OCI-M2 (cell line): ENCODE results near the gene TSHZ3.

ENCODE experiments used
- DNase-seq: peaks from one replicate; lab custom pipeline; 2025; ENCODE audit not compliant: unreplicated experiment; lab: John Stamatoyannopoulos, UW

Gene TSHZ3

GRCh38 chr19:31338069-31338776 is 11.0 kb downstream of the TSHZ3 start:
- DNase-seq: no peak

- DNase-seq: no peak
Measured at GRCh38 chr19:31337008-31337914, 12.0 kb downstream of the TSHZ3 start.

DNA sequence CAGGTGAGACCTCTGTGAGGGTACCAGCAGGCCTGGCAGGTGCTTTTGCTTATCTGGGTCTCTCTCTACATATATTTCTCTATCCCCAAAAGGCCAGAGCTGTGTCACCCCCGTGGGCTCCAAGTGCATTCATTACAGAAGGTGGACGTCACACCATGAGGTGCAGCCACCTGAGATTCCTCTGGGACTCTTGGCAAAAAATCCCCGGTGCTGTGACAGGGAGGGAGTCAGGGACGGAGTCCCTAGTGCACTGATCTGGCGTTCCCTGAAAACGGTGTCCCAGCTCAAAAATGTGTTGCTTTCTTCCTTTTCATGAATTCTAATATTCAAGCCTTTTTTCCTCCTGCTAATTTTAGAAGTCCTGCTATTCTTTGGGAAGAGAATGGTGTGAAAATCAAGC is 13.5 kb downstream of the TSHZ3 start:
- no peak for DNase-seq

DNA sequence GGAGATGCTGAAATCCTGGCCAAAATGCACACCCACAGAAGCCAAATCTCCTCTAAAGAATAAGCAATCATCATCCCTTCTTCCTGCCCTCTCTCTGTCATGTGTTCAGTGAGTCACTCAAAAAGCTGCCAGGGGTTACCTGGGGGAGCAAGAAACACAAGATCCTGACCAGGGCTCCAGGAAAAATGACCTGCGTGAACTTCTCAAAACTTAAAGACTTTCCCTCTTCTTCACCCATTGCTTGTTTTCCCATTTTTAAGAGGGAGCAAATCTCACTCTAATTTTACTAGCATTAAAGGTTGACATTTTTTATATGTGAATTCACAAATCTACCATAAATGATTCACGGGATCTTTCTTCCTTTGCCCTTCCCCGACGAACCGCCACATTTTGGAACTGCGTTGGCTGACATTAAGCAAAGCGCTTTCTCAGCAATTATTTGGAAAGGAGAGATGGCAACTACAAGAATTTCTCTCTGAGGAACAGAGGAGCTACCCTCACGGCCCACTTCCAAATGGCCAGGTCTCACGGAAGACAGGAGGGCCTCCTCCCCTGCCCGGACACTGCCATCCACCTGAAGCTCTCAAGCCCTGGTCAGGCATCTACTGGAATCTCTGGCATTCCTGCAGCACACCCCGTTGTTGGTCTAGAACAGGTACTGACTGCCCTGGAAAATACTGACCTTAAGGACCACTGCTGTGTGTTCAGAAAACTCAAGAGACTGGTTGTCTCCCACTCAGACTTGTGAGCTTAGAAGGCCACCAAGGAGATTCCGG is 14.2 kb downstream of the TSHZ3 start:
- DNase-seq: no peak

DNA sequence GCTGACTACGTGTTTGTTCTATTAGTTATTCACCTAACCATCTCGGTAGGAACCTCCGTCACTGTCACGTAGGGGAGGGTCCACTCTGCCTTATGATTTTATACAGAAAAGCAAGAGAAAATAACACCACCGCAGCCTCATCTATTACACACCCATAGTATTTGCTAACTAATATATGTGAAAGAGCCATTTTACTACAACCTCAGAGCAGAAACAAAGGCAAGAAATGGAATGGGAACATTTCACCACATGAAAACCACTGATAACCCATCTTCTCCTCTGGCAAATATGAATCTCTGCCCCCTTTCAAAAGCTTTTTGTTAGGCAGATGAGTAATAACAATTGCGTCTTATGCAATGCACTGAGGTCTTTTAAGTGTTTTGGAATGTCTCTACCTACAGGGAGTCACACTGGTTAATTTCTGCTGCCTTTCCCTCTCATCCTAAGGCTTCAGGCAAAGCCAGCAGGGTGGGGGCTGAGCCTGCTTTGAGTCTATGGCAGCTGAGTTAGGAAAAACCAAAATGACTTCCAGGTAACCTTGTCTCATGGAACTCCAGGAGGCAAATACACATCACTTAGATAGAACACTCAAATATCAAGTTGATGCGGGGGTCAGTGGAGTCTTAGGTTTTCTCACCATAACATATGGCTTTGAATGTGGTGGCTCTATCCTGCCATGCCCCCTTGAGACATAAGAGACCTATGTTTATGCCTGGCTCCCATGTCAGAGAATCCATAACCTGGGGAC is 15.0 kb downstream of the TSHZ3 start:
- DNase-seq: no peak

DNA sequence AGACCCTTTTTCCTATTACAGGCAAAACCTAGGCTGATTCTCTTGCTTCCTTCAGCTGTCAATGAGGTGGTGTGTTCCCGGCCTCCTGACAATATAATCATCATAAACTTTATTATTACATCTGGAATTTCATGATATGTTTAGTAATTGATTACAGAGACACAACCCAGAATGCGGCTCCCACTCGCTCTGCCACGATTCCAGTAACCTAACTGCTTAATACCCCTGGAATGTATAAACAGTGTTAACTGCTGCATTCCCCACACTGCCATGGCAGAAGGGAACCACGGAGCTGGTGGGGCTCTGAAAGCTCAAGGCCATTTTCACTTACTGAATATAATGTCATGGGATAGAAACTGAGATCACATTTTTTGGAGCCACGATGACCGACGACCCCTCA is 17.1 kb downstream of the TSHZ3 start:
- DNase-seq: no peak

GRCh38 chr19:31331536-31331935 is 17.7 kb downstream of the TSHZ3 start:
- DNase-seq: no peak

- DNase-seq: no peak
Measured at GRCh38 chr19:31330761-31331160, 18.5 kb downstream of the TSHZ3 start.

DNA sequence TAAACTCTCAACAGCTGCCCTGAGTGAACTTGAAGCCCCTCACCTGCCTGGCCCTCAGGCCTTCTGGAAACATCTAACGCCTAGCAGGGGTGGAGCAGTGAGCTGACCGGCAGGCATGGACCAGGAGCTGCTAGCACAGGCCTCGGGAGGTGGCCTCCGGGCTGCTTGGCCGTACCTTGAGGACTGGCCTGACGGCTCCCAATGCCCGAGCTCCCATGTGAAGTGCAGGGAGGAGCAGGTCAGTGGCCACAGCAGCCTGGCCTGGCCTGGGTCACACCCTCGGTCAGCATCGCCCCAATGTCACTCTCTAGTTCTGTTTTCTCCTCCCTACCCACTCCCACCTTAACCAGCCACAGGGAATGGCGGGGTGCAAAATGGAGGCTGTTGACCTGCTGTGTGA is 19.0 kb downstream of the TSHZ3 start:
- DNase-seq: no peak

DNA sequence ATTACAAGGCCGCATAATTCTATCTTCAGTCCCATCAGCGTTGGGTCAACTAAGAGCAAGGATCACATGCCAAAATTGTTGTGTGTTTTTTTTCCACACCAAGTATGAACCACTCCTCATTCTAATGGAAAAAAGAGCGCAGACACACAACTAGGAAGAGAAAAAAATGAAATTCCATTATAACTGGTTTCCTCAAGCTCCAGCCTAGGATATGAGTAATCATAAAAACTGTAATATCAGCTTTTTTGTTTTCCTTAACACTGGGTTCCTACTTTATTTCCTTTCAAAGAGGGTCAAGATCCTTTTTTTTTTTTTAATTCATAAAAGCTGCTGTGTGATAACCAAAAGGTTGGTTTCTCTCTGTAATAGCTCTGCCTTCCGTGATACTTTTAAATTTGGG is 19.4 kb downstream of the TSHZ3 start:
- no peak for DNase-seq

GRCh38 chr19:31328238-31328637 is 21.0 kb downstream of the TSHZ3 start:
- no peak for DNase-seq

DNA sequence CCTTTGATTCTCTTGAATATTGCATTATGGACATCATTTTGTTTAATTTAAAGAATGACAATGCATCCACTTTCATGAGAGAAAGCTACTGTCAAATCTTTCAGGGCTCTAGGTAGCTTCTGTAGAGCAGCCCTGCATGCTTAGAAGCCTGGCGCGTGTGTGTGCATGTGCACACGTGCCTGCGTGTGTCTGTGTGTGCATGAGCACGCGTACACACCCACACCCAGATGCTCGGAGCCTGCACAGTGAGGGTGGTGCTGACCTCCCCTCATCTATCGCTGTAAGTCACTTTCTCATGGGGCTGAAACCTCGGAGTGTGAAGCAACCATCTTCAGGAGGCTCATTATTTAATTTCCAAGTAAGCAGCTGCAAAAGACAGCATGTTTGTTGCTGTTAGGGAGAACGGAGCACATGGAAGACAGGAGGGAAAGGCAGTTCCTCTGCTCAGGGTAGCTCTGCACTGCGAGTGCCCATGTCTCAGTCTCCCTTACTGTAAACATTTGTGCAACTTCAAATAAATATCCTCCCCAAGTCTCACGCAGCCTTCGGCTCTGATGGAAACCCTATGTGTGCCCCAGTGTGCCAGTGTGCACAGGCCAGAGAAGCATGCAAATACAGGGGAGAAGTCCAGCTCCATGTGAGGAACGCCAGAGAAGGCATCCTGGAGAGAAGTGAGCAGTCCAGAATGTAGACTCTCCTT is 22.8 kb downstream of the TSHZ3 start:
- no peak for DNase-seq

DNA sequence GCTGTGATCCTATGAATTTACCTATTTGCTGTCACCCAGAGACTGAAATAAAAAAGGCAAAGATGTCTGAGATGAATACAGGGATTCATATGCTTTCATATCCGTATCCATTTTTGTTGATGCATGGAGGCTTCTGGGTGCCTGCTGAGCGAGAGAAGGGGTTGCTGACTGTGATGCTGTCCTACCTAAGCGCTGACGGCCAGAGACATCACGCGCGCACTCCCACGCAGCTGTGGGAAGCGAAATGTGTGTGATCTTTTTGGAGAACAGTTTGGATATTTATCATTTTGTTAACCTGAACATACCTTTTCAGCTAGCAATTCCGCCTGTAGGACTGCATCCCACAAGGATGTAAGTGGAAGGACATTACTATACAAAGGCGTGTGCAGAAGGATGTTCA is 23.9 kb downstream of the TSHZ3 start:
- DNase-seq: no peak

- DNase-seq: no peak
Measured at GRCh38 chr19:31319465-31319864, 29.8 kb downstream of the TSHZ3 start.

DNA sequence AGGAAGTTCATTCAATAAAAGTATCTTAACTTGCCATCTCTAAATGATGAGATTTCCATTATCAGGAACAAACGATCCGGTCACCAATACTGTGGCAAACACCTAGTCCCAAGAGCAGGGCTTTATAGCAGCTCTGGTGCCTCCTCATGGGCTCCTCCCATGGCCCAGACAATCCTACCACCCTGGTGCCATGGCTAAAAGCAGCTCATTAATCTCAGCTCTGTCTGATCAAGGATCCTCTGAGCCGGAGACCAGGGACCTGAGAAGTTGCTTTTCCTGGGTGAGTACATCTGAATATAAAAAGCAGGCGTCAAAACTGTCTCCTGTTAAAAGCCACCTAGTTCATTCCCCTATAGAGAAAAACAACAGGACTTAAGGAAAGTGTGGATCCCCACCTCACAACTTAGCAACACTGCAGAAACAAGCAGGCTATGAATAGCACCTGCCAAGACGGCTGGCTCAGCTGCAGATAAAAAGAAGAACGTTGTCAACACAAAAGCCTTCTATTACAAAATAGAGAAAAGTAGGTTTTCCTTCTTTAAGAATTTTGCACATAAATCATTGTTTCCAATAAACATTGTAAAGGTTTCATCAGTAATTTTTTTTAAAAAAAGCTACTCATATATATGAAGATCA is 30.3 kb downstream of the TSHZ3 start:
- no peak for DNase-seq

- no peak for DNase-seq
Measured at GRCh38 chr19:31317570-31317969, 31.7 kb downstream of the TSHZ3 start.

GRCh38 chr19:31317093-31317492 is 32.1 kb downstream of the TSHZ3 start:
- no peak for DNase-seq

DNA sequence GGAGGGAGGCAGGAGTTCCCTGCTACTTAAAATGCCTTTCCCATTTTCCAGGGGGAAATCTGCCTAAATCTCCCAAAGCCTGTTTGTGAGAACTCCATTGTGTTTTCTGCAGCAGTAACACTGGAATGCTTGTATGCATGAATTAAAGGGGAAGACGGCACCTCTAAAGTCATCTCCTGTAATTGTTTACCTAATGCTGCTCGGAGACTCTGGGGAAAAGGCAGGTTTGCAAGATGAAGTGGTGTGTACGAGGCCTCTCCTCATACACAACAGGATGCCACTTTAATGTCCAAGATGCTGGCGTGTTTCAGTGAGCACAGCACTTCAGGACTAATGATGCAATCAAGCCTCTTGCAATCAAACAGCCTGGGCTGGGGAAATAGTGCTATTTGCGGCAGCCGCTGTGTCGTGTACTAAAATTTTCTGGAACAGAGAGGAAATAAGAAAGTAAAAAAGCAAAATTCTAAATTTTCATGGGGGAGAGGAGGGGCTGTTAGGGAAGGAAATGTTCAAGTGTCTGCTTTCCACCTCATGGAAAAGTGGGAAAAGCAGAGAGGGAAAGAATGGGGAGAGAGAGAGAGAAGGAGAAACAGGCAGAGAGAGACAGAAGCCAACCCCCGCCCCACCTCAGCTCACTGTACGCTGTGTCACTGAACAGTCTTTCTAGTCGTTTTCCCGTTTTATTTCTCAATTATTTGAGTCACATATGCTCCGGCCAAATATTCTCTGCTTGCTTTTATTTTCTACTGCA is 32.9 kb downstream of the TSHZ3 start:
- no peak for DNase-seq

DNA sequence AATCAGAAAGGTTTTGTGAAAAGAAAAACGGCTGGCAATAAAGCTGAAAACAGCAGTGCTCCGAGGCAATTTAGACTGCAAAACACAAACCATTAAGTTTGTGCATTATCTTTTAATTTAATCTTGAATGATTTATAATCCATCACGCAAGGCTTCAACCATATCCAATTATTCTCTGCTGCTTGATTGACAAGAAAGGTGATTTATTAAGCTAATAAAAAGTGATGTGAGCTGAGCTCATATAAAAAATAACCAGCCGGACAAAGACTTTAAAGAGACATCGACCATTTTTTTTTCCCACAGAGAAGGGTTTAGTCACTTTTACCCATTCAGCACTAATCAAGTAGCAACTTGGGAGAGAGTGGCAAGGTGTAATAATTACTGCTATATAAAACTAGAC is 33.6 kb downstream of the TSHZ3 start:
- DNase-seq: no peak
